ENCODE measurements around the gene ACBD4.
"Not testable (repeated sequence)": the region's sequence is repeated elsewhere in the genome, so short reads cannot be mapped to it uniquely, and the experiment has no call there.

Gene ACBD4

DNA sequence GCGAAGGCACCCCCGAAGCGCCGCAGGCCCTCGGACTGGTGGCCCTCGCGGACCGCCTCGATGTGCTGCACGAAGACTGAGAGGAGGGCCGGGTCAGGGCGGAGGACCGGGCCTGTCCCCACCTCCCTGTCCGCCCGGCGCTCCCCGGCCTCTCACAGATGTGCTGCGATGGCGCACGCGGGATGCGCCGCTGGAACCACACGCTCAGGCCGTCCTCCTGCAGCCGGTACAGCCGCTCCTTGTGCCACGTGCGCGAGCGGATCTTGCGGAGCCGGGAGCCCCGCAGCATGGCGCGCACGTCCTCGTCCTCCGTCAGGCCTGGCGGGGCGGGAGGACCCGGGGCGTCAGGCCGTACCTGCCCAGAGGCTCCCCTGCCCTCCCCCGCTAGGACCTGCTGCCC lies 14.4 kb upstream of the ACBD4 start:
- DNase-seq: no peak

DNA sequence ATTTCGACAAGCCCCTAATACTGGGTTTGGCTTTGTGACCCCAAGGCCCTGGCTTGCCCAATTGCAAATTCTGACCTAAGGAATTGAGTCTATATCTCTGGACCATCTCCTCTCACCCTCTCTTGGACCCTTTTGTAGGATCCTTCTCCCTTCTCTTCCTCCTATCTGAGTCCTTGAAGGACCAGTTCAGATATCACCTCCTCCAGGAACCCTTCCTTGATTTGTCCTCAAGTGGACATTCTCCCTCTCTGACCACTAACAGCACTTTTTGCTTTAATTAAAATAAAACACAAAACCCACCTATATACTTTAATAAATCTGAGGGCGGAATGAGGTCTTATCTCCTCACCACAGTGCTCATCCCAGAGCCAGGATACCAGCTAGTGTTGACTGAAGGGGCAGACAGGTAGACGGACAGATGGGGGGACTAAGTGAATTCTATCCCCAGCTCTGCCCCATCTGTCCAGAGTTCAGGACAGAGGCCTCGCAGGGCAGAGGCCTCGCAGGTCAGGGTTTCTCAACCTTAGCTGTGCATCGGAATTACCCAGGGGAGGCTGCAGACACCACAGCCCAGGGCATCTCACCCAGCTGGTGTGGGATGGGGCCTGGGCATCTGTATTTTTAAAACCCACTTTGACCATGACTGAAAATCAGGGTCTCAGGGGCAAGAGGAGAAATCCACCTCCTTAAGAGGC lies 12.3 kb upstream of the ACBD4 start:
- no peak for DNase-seq

GRCh38 chr17:45123930-45124796 lies 11.3 kb upstream of the ACBD4 start:
- no peak for DNase-seq

GRCh38 chr17:45124797-45125122 lies 10.7 kb upstream of the ACBD4 start:
- not testable (repeated sequence) for DNase-seq

DNA sequence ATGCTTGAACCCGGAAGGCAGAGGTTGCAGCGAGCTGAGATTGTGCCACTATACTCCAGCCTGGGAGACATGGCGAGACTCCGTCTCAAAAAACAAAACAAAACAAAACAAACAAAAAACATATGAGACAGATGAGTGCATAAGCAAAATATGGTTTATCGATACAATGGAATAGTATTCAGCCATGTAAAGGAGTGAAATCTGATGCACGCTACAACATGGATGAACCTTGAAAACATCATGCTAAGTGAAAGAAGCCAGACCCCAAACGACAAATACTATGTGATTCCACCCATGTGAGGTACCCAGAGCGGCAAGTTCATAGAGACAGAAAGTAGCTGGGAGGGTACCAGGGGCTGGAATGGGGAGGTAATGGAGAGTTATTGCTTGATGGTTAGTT lies 10.0 kb upstream of the ACBD4 start:
- DNase-seq: no peak

- no peak for DNase-seq
These were observed 8.3 kb upstream of the ACBD4 start for GRCh38 chr17:45127207-45127547.

GRCh38 chr17:45127548-45128300 lies 7.8 kb upstream of the ACBD4 start:
- DNase-seq: no peak

- DNase-seq: no peak
These were observed 7.2 kb upstream of the ACBD4 start for GRCh38 chr17:45128331-45128730.

DNA sequence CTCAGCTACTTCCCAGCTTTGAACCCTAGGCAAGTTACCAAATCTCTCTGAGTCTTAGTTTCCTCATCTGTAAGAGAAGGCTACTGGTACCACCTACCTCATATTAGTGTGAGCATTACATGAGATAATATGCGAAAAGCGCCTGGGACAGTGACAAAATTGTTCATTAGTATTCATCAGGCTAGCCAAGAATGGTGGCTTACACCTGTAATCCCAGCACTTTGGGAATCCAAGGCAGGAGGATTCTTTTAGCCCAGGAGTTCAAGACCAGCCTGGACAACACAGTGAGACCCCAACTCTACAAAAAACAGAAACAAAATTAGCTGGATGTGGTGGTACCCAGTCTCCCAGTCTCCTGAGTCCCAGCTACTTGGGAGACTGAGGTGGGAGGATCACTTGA lies 6.5 kb upstream of the ACBD4 start:
- no peak for DNase-seq

GRCh38 chr17:45129426-45129939 lies 6.0 kb upstream of the ACBD4 start:
- no peak for DNase-seq

DNA sequence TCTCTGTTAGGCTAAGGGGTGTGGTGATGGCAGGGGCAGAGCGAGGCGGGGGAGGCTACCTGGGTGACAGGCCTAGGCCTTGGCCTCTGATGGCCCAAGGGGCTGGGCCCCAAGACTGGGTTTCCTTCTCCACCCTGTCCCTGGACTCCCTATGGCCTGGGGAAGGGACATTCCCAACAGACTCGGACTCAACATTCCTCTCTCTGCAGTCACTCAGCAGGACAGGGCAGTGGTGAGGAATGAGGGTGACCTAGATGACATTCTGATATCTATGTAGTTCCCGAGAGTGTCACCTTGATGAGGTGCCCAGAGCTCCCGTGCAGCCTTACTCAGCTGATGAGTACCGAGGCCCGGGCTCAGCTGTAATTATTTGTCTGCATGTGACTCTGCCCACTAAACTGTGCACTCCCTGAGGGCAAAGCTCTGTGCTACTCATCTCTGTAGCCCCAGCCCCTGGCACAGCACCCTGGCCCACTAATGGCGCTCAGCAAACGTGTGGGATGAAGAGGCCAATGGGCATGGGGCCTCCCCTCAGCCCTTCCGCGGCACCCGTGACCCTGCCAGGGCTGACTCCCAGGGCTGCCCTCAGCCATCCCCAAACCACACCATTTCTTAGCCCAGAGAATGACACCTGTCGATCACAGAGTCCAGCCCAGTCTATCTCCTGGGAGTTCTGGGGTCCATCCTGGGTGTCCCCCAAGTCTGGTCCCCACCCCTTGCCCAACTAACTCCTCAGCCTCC lies 5.4 kb upstream of the ACBD4 start:
- DNase-seq: no peak

DNA sequence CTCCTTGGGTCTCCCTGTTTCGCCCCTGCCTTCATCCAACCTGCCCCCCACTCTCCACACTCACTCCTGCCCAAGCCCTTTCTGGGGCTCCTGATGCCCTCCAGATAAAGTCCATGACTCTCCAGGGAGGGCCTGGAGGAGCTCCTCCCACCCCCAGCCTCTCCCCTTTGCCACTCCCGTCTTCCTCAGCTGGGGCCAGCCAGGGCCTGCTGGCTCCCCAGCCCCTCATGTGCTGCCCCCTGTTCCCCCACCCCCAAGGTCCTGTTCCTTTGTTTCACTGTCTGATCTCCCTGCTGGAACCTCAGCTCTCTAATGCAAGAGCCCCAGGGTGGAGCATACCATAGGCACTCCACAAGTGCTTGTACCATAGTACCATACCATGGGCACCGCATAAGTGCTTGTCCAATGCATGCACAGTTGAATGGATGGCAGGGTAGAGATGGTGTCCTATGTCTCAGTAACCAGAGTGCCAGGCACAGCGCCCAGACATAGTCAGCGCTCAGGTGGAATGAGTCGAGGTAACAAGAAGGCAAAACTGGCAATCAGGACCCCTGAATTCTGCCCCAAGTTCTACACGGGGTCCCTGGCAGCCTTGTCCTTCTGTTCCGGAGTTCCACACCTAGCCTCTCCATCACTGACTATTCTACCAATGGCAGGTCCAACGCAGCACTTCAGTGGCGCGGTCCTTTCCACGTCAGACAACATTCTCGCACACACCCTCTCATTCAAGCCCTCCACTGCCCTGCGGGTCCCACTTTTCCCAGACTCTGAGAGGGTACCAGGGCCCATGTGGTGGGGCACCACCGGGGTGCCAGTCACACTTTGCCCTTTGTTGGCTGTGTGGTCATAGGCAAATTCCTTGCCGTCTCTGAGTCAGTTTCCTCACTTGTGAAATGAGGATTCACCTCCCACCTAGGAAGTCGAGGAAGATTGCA lies 4.5 kb upstream of the ACBD4 start:
- DNase-seq: no peak

DNA sequence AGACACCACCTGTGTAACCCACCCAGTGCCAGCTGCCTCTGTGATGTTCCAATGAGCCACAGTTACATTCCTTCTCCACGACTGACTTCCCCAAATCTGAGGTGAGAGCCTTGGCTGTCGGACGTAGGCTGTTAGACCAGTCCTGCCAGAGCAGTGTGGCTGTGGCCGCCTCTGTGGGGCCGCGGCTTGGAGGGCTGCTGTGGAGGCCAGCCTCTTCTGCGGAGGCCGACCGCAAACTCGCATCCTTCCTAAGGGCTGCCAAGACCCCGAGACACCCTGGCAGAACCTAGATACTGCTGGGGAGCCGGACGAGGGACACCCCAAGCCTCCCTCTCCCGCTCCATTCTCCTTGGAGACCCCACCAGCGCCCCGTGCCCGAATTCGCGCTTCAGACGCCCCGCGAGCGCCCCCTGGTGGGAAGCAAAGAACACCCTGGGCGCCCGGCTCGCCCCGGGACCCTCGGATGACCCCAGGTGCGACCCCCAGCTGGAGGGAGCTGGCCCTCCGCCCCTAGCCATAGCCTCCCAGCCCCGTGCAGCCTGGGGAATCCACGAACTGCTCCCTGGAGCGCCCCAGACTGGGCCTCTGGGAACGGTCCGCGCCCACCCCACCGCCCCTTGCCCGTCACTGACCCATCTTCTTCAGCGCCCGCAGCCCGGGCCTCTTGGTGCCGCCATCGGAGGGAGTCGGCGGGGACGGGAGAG lies 3.7 kb upstream of the ACBD4 start:
- DNase-seq: peak; percentile 26 to 54 (median 37)

DNA sequence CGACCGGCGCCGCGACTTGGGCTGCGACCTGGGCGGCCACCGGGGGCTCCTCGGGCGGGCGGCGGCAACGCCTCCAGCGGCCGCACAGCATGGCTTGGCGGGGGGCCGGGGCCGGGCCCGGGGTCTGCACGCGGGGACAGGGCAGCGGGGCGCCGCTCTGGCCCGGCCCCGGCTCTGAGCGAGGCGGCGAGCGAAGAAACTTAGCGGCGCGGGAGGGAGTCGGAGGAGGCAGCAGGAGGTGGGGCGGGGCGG lies 3.2 kb upstream of the ACBD4 start, which contains the start of gene PLCD3:
Gene PLCD3, minus strand, starts transcription at position 196 of the 252 bp plus-strand sequence. Its CDS starts 105 bp downstream, at position 91.
- DNase-seq: no peak

DNA sequence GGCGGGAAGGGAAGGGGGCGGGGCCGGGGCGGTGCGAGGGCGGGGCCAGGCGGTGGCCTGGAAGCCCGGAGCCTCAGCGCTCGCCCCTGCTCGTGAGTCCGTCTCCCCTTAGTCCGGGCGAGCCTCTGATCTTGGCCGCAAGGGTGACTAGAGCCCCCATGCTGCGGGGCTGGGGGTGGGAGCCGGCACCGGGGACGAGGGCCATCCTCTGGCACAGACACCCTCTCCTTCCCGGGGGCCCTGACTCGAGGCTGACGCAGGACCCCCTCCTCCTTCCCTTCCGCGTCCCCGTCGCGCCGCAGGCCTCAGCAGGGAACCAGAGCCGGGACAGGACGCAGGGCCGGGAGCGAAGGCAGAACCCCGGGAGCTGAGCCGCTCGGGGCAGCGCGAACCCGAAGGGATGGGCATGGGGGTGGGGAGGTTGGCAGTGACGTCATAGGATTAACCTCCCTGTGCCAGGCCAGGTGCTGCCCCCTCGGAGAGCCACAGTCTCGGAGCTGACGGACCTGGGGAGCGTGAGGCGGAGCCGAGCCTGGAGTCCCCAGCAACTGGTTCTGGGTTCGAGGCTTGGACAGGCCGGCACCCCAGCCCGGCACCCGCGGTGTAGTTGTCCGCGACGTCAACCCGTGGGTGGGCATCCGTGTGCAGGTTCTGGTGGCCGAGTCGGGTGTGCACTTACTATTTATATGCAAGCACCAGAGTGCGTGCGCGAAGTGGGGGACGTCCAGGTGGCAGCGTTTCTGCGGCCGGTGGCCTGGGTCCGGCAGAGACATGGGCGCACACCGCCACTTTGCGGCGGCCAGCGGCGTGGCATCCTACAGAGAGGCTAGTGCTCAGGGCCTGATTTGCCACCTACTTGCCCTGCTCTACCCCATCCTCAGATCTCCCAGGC lies 2.7 kb upstream of the ACBD4 start:
- DNase-seq: peak; percentile 25 to 71 (median 49)

DNA sequence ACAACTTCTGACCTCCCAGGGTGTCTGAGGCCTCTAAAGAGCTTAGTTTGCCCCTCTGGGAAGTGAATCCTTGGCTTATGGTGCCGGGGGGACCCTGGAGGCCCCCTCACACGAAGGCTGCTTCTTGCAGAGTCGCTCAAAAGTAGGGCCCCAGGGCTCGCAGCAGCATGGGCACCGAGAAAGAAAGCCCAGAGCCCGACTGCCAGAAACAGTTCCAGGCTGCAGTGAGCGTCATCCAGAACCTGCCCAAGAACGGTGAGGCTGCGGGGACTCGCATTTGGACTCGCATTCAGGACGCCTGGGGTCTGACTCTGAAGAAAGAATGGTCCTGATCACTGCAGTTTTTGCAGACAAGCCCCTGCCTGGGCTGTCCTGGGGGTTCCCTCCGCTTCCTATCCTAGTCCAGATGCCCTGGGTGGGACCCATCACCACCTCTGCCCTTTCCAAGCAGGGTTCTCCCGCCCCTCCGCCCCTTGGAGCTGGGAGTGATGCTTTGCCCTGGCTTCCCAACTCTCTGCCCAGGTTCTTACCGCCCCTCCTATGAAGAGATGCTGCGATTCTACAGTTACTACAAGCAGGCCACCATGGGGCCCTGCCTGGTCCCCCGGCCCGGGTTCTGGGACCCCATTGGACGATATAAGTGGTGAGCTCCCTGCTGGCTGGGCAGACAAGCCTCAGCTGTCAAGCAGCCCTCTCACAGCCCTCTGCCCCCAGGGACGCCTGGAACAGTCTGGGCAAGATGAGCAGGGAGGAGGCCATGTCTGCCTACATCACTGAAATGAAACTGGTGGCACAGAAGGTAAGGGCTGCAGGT lies 698 bp downstream of the ACBD4 start:
- no peak for DNase-seq

DNA sequence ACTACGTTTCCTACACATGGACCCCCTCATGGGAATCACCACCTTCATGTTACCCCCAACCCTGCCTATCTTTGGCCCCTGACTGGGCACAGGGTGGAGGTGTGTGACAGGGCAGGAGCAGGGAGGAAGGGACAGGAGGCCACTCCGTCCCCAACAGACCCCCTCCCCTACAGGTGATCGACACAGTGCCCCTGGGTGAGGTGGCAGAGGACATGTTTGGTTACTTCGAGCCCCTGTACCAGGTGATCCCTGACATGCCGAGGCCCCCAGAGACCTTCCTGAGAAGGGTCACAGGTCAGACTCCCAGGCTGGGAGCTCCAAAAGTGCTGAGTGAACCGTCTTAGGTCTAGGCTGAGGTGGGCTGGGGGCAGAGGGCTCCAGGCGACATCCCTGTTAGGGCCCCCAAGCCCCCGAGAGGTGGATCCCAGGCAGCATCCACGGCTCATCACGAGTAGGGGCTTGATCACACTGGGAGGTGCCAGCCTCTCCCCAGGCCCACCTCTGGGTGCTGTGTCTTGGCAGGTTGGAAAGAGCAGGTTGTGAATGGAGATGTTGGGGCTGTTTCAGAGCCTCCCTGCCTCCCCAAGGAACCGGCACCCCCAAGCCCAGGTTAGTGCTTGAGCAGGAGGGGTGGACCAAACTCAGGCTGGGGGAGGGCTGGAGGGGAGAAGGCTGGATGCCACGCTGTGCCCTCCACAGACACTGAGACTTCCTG lies 1.5 kb downstream of the ACBD4 start:
- DNase-seq: no peak

GRCh38 chr17:45137561-45138305 lies 2.2 kb downstream of the ACBD4 start:
- DNase-seq: no peak
